ENCODE measurements around the gene FDXR. TPM values are rescaled to one million over a fixed set of nuclear protein-coding genes. Genes with fewer than 3 reads are reported as not detected.

FDXR gene
- total and polyA plus RNA-seq, 12 donors: 159 to 835 (median 444) TPM

Other genes with a start within 250 kb of the FDXR start
- under 1 TPM in 8 of 9 donors, not detected in 1; 0.06 to 0.96 (median 0.23) TPM for gene CD300E, start 249.3 kb downstream of the FDXR start, total RNA-seq
- 1 to 10 TPM in 2 of 3 donors, under 1 TPM in 1; 0.71 to 2.4 (median 1.5) TPM for gene CD300E, start 249.3 kb downstream of the FDXR start, polyA plus RNA-seq
- 1 to 10 TPM in 6 of 9 donors, under 1 TPM in 2, not detected in 1; 0.33 to 6.3 (median 1.4) TPM for gene CD300LF, start 160.1 kb downstream of the FDXR start, total RNA-seq
- 1 to 10 TPM in 2 of 3 donors, under 1 TPM in 1; 0.68 to 6.3 (median 1.0) TPM for gene CD300LF, start 160.1 kb downstream of the FDXR start, polyA plus RNA-seq
- 1 to 10 TPM in 8 of 9 donors, under 1 TPM in 1; 0.39 to 6.6 (median 3.5) TPM for gene RAB37, start 135.7 kb downstream of the FDXR start, total RNA-seq
- 1 to 10 TPM in 2 of 3 donors, under 1 TPM in 1; 0.57 to 2.3 (median 2.0) TPM for gene RAB37, start 135.7 kb downstream of the FDXR start, polyA plus RNA-seq
- 100 to 1,000 TPM in 8 of 9 donors, 10 to 100 TPM in 1; 22.0 to 277 (median 211) TPM for gene NHERF1, start 124.4 kb downstream of the FDXR start, total RNA-seq
- gene NHERF1, start 124.4 kb downstream of the FDXR start, polyA plus RNA-seq: 100 to 1,000 TPM in 1 of 3 donors, 10 to 100 TPM in 2; 45.9 to 277 (median 57.8) TPM
- gene NAT9, start 96.6 kb downstream of the FDXR start, total RNA-seq: 100 to 1,000 TPM in 1 of 9 donors, 10 to 100 TPM in 8; 23.1 to 149 (median 57.4) TPM
- 100 to 1,000 TPM in 2 of 3 donors, 10 to 100 TPM in 1; 91.6 to 112 (median 104) TPM for gene NAT9, start 96.6 kb downstream of the FDXR start, polyA plus RNA-seq
- gene GRIN2C, start 13.1 kb downstream of the FDXR start, total RNA-seq: 10 to 100 TPM in 1 of 9 donors, 1 to 10 TPM in 7, under 1 TPM in 1; 0.42 to 16.4 (median 3.2) TPM
- gene GRIN2C, start 13.1 kb downstream of the FDXR start, polyA plus RNA-seq: 1 to 10 TPM in 2 of 3 donors, under 1 TPM in 1; 0.70 to 6.1 (median 3.2) TPM
- gene FADS6, start 20.6 kb upstream of the FDXR start, total RNA-seq: 10 to 100 TPM in 5 of 9 donors, 1 to 10 TPM in 4; 1.7 to 15.3 (median 10.4) TPM
- gene FADS6, start 20.6 kb upstream of the FDXR start, polyA plus RNA-seq: 1 to 10 TPM in 2 of 3 donors, under 1 TPM in 1; 0.92 to 5.1 (median 2.9) TPM
- gene USH1G, start 50.3 kb upstream of the FDXR start, total RNA-seq: 1 to 10 TPM in 7 of 9 donors, under 1 TPM in 2; 0.42 to 5.0 (median 1.3) TPM
- gene USH1G, start 50.3 kb upstream of the FDXR start, polyA plus RNA-seq: under 1 TPM; 0.40 to 0.72 (median 0.40) TPM
- gene OTOP2, start 51.3 kb upstream of the FDXR start, total RNA-seq: under 1 TPM in 1 of 9 donors, not detected in 8; 0.11 TPM
- under 1 TPM in 1 of 3 donors, not detected in 2; 0.03 TPM for gene OTOP2, start 51.3 kb upstream of the FDXR start, polyA plus RNA-seq
- not detected for gene OTOP3, start 62.9 kb upstream of the FDXR start, total RNA-seq
- not detected for gene OTOP3, start 62.9 kb upstream of the FDXR start, polyA plus RNA-seq
- gene HID1, start 99.8 kb upstream of the FDXR start, total RNA-seq: 10 to 100 TPM in 3 of 9 donors, 1 to 10 TPM in 6; 2.8 to 15.1 (median 6.6) TPM
- 10 to 100 TPM in 2 of 3 donors, 1 to 10 TPM in 1; 5.4 to 42.6 (median 19.2) TPM for gene HID1, start 99.8 kb upstream of the FDXR start, polyA plus RNA-seq
- gene CDR2L, start 114.6 kb upstream of the FDXR start, total RNA-seq: 10 to 100 TPM in 6 of 9 donors, 1 to 10 TPM in 3; 1.2 to 17.9 (median 11.5) TPM
- 1 to 10 TPM; 3.7 to 5.6 (median 4.1) TPM for gene CDR2L, start 114.6 kb upstream of the FDXR start, polyA plus RNA-seq
- gene MRPL58, start 139.7 kb upstream of the FDXR start, total RNA-seq: 100 to 1,000 TPM in 1 of 9 donors, 10 to 100 TPM in 8; 38.7 to 120 (median 60.3) TPM
- gene MRPL58, start 139.7 kb upstream of the FDXR start, polyA plus RNA-seq: 10 to 100 TPM; 46.7 to 88.8 (median 57.6) TPM
- 100 to 1,000 TPM; 215 to 452 (median 283) TPM for gene ATP5PD, start 174.0 kb upstream of the FDXR start, total RNA-seq
- gene ATP5PD, start 174.0 kb upstream of the FDXR start, polyA plus RNA-seq: 100 to 1,000 TPM; 393 to 826 (median 646) TPM
- gene KCTD2, start 174.2 kb upstream of the FDXR start, total RNA-seq: 10 to 100 TPM; 38.2 to 49.2 (median 41.0) TPM
- gene KCTD2, start 174.2 kb upstream of the FDXR start, polyA plus RNA-seq: 10 to 100 TPM; 20.6 to 52.4 (median 24.3) TPM
- 1 to 10 TPM in 8 of 9 donors, under 1 TPM in 1; 0.91 to 3.0 (median 1.7) TPM for gene SLC16A5, start 215.0 kb upstream of the FDXR start, total RNA-seq
- gene SLC16A5, start 215.0 kb upstream of the FDXR start, polyA plus RNA-seq: 1 to 10 TPM in 2 of 3 donors, under 1 TPM in 1; 0.77 to 3.9 (median 2.1) TPM
- 10 to 100 TPM in 1 of 9 donors, 1 to 10 TPM in 8; 3.7 to 13.8 (median 8.8) TPM for gene ARMC7, start 237.0 kb upstream of the FDXR start, total RNA-seq
- gene ARMC7, start 237.0 kb upstream of the FDXR start, polyA plus RNA-seq: 1 to 10 TPM; 5.5 to 7.1 (median 5.8) TPM

All from adrenal gland (tissue), 12 donors.